ENCODE results near the gene IFITM2.

- no peak for TF ChIP-seq CTCF (IDR thresholded peaks at IDR 0.05)
- no peak for TF ChIP-seq SIN3A (IDR thresholded peaks at IDR 0.05; ENCODE audit: borderline replicate concordance, low read depth, low read length)
- TF ChIP-seq NRF1 (IDR thresholded peaks at IDR 0.05; ENCODE audit: low read depth, low read length) = no peak
- no peak for TF ChIP-seq ELF1 (IDR thresholded peaks at IDR 0.05)
- no peak for TF ChIP-seq GABPA (IDR thresholded peaks at IDR 0.05; ENCODE audit: low read depth)
- TF ChIP-seq, protein P1, sequence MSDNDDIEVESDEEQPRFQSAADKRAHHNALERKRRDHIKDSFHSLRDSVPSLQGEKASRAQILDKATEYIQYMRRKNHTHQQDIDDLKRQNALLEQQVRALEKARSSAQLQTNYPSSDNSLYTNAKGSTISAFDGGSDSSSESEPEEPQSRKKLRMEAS (IDR thresholded peaks at IDR 0.05; ENCODE audit: low read depth) = no peak
- no peak for TF ChIP-seq SMC3 (IDR thresholded peaks at IDR 0.05; ENCODE audit: low read depth, low read length)
- TF ChIP-seq USF2 (IDR thresholded peaks at IDR 0.05; ENCODE audit: borderline replicate concordance, low read depth, low read length) = no peak
- no peak for TF ChIP-seq TAF1 (IDR thresholded peaks at IDR 0.05; ENCODE audit: borderline replicate concordance, low read depth, low read length)
- TF ChIP-seq YY1 (IDR thresholded peaks at IDR 0.05; ENCODE audit: low read depth) = no peak
- TF ChIP-seq POLR2AphosphoS5 (IDR thresholded peaks at IDR 0.05; ENCODE audit: low read depth, low read length) = no peak
- TF ChIP-seq REST (IDR thresholded peaks at IDR 0.05; ENCODE audit: low read depth, low read length) = no peak
Measured at GRCh38 chr11:297586-298405, 9.8 kb upstream of the IFITM2 start.
